ENCODE measurements around the gene C2orf42.

The C2orf42 gene

GRCh38 chr2:70142590-70143313 is 48.1 kb downstream of the C2orf42 start:
- H3K9me3 ChIP-seq (ENCODE audit: control insufficient read depth, insufficient read depth, low read length) = no peaks in the 10 kb centered on the region
- peak overlapping the region; percentile 76 for H3K4me3 ChIP-seq (ENCODE audit: low read length)
- TF ChIP-seq, protein P1, sequence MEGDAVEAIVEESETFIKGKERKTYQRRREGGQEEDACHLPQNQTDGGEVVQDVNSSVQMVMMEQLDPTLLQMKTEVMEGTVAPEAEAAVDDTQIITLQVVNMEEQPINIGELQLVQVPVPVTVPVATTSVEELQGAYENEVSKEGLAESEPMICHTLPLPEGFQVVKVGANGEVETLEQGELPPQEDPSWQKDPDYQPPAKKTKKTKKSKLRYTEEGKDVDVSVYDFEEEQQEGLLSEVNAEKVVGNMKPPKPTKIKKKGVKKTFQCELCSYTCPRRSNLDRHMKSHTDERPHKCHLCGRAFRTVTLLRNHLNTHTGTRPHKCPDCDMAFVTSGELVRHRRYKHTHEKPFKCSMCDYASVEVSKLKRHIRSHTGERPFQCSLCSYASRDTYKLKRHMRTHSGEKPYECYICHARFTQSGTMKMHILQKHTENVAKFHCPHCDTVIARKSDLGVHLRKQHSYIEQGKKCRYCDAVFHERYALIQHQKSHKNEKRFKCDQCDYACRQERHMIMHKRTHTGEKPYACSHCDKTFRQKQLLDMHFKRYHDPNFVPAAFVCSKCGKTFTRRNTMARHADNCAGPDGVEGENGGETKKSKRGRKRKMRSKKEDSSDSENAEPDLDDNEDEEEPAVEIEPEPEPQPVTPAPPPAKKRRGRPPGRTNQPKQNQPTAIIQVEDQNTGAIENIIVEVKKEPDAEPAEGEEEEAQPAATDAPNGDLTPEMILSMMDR (IDR thresholded peaks at IDR 0.05; ENCODE audit: low read depth, low read length, poor library complexity, severe bottlenecking) = peak; percentile 79
- TF ChIP-seq EZH2phosphoT487 (IDR thresholded peaks at IDR 0.05; ENCODE audit: borderline replicate concordance, low read length) = no peak
- no peaks in the 10 kb centered on the region for H3K27me3 ChIP-seq (ENCODE audit: control insufficient read depth, low read length)
- H3K4me2 ChIP-seq (ENCODE audit: low read length) = peak overlapping the region; percentile 94
- H4K20me1 ChIP-seq (ENCODE audit: control insufficient read depth, insufficient read depth, low read depth, low read length) = no peaks in the 10 kb centered on the region
- peaks cover 29% of the 10 kb centered on the region for H3K4me1 ChIP-seq (ENCODE audit: control insufficient read depth, low read length)
- peaks cover 10% of the 10 kb centered on the region for H3K79me2 ChIP-seq (ENCODE audit: control insufficient read depth, low read length)
- H3F3A ChIP-seq (ENCODE audit: control insufficient read depth, insufficient read depth) = peaks cover 5% of the 10 kb centered on the region; the same call in 1 of the 2 replicates
- H3K9me2 ChIP-seq (replicated peaks; ENCODE audit: control insufficient read depth, low read length) = no peaks in the 10 kb centered on the region
- H3K36me3 ChIP-seq (ENCODE audit: control insufficient read depth, low read length) = no peaks in the 10 kb centered on the region
- H3K27ac ChIP-seq (ENCODE audit: low read depth, low read length) = peak overlapping the region; percentile 67

DNA sequence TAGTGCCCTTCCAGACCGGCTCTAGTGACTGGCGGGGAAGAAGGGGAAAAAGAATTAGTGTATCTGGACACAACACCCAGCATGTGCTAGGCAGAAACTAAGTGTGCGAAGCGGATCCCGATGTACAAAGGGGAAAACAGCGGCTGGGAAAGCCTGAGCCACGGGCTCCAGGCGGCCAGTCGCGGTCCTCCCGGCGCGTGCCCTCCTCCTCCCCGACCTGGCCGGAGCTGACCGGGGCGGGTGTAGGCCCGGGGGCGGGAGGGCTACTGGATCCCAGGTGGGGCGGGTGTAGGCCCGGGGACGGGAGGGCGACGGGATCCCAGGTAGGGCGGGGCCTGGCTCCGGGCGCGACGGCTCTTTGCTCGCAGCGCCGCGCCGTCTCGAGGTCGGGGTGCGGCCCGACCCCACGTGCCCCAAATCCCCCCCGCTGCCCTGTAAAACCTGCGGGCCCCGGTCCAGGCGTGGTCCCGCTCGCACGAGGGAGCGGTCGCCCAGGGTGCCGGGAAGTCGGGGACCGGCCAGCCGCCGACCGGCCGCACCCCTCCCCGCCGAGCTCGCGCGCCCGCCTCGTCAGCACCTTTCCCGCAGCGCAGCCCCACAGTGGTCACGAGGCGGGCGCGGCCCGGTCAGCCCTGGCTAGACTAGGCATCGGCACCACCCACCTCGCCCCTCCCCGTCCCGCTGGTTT is 48.8 kb downstream of the C2orf42 start:
- TF ChIP-seq, protein P1 (IDR thresholded peaks at IDR 0.05; ENCODE audit: low read depth, low read length, poor library complexity, severe bottlenecking) = no peak
- TF ChIP-seq EZH2phosphoT487 (IDR thresholded peaks at IDR 0.05; ENCODE audit: borderline replicate concordance, low read length) = no peak

GRCh38 chr2:70141212-70141901 is 49.5 kb downstream of the C2orf42 start:
- no peak for TF ChIP-seq EZH2phosphoT487 (IDR thresholded peaks at IDR 0.05; ENCODE audit: borderline replicate concordance, low read length)
- TF ChIP-seq, protein P1 (IDR thresholded peaks at IDR 0.05; ENCODE audit: low read depth, low read length, poor library complexity, severe bottlenecking) = peak; percentile 52
- peaks cover 29% of the 10 kb centered on the region for H3K4me1 ChIP-seq (ENCODE audit: control insufficient read depth, low read length)

More for the DNA sequence above, 48.8 kb downstream of the C2orf42 start:
- H3K9me3 ChIP-seq (ENCODE audit: control insufficient read depth, insufficient read depth, low read length) = no peaks in the 10 kb centered on the region
- peaks cover 10% of the 10 kb centered on the region for H3K79me2 ChIP-seq (ENCODE audit: control insufficient read depth, low read length)
- no peaks in the 10 kb centered on the region for H3K9me2 ChIP-seq (replicated peaks; ENCODE audit: control insufficient read depth, low read length)
- peak overlapping the region; percentile 67 for H3K27ac ChIP-seq (ENCODE audit: low read depth, low read length)
- H3F3A ChIP-seq (ENCODE audit: control insufficient read depth, insufficient read depth) = peaks cover 5% of the 10 kb centered on the region; the same call in 1 of the 2 replicates
- peak overlapping the region; percentile 94 for H3K4me2 ChIP-seq (ENCODE audit: low read length)
- no peaks in the 10 kb centered on the region for H4K20me1 ChIP-seq (ENCODE audit: control insufficient read depth, insufficient read depth, low read depth, low read length)
- peak overlapping the region; percentile 76 for H3K4me3 ChIP-seq (ENCODE audit: low read length)
- H3K4me1 ChIP-seq (ENCODE audit: control insufficient read depth, low read length) = peaks cover 29% of the 10 kb centered on the region
- no peaks in the 10 kb centered on the region for H3K27me3 ChIP-seq (ENCODE audit: control insufficient read depth, low read length)
- no peaks in the 10 kb centered on the region for H3K36me3 ChIP-seq (ENCODE audit: control insufficient read depth, low read length)

More at GRCh38 chr2:70141212-70141901, 49.5 kb downstream of the C2orf42 start:
- no peaks in the 10 kb centered on the region for H3K9me3 ChIP-seq (ENCODE audit: control insufficient read depth, insufficient read depth, low read length)
- H3K4me3 ChIP-seq (ENCODE audit: low read length) = peak overlapping the region; percentile 76
- no peaks in the 10 kb centered on the region for H3K9me2 ChIP-seq (replicated peaks; ENCODE audit: control insufficient read depth, low read length)
- no peaks in the 10 kb centered on the region for H3K36me3 ChIP-seq (ENCODE audit: control insufficient read depth, low read length)
- H3K4me2 ChIP-seq (ENCODE audit: low read length) = peak overlapping the region; percentile 94
- H3F3A ChIP-seq (ENCODE audit: control insufficient read depth, insufficient read depth) = peaks cover 5% of the 10 kb centered on the region; the same call in 1 of the 2 replicates
- H3K27ac ChIP-seq (ENCODE audit: low read depth, low read length) = peak overlapping the region; percentile 67
- no peaks in the 10 kb centered on the region for H3K27me3 ChIP-seq (ENCODE audit: control insufficient read depth, low read length)
- no peaks in the 10 kb centered on the region for H4K20me1 ChIP-seq (ENCODE audit: control insufficient read depth, insufficient read depth, low read depth, low read length)
- H3K79me2 ChIP-seq (ENCODE audit: control insufficient read depth, low read length) = peaks cover 10% of the 10 kb centered on the region

All from DOHH2 (cell line).